K562 (cell line): ENCODE results near the gene DDAH2. TPM values are rescaled to one million over a fixed set of nuclear protein-coding genes. Genes with fewer than 3 reads are reported as not detected.

ENCODE experiments used
- ATAC-seq: fragments of 200-7000 bp; cut with Tn5 transposase; 3 replicates; pipeline ENCODE4 v1.9.1; 2020; ENCODE audit warnings: moderate library complexity
- BruUV-seq: library from RNA; stranded (reverse); fragments of 400-500 nt; replicated peaks from 2 replicates; lab custom pipeline; 2021; lab: Mats Ljungman, UMichigan
- CTCF ChIA-PET: fragments of 300-600 bp; formaldehyde crosslinking; extraction: SDS; loops from one replicate; lab custom pipeline; 2021; ENCODE audit warnings: low intra/inter-chr PET ratio; lab: Yijun Ruan, JAX
- POLR2A ChIA-PET: fragments of 300-600, 350-650 bp; sonication (Branson Sonifier 250); formaldehyde crosslinking; extraction: SDS; loops from one replicate; lab custom pipeline; 2021; ENCODE audit warnings: antibody characterized with exemption, inconsistent platforms; lab: Yijun Ruan, JAX
- DNase-seq, 4 experiments: peaks; one replicate each; pipeline versions ENCODE4 v3.0.0 to v3.0.0-alpha.2; 2011 to 2018; ENCODE audit warnings: low spot score in 3 of 4, mixed read lengths in 3 of 4; ENCODE audit errors: extremely low read depth in 1 of 4
- FAIRE-seq: peaks from 2 replicates; lab custom pipeline; 2011; peaks lifted over from hg19 to GRCh38; lab: Jason Lieb, UNC
- H2AFZ ChIP-seq: 2 replicates; pipeline ENCODE4 v1.6.0; 2011; ENCODE audit warnings: low read depth, low read length, control low read depth, inconsistent platforms
- H3K27ac ChIP-seq: fragments of 200-600 bp; 3 replicates; pipeline ENCODE4 v1.8.0; 2011; ENCODE audit warnings: low read depth, mild to moderate bottlenecking, control low read depth, inconsistent platforms, low read length, moderate library complexity, mixed read lengths; ENCODE audit errors: extremely low read depth
- H3K27me3 ChIP-seq, 2 experiments: fragments of 300-600 bp in 1 of 2; 2 replicates in 1 of 2; 3 replicates in 1 of 2; pipeline versions ENCODE4 v1.6.0 to v1.8.0; 2011; ENCODE audit warnings: inconsistent platforms in 2 of 2, low read length in 2 of 2, mild to moderate bottlenecking in 1 of 2, mixed read lengths in 1 of 2, moderate library complexity in 1 of 2; ENCODE audit not compliant: control insufficient read depth in 2 of 2, insufficient read depth in 2 of 2
- H3K36me3 ChIP-seq: fragments of 300-600 bp; 3 replicates; pipeline ENCODE4 v1.8.0; 2011; ENCODE audit warnings: mild to moderate bottlenecking, low read length, inconsistent platforms; ENCODE audit not compliant: control insufficient read depth, insufficient read depth
- H3K4me1 ChIP-seq, 2 experiments: fragments of 200-600 bp in 1 of 2; replicated peaks in 1 of 2; 2 replicates in 1 of 2; 3 replicates in 1 of 2; pipeline versions ENCODE4 v1.5.1 to v1.8.0; 2011; ENCODE audit warnings: inconsistent platforms in 2 of 2, low read length in 2 of 2, mild to moderate bottlenecking in 1 of 2, mixed read lengths in 1 of 2, moderate library complexity in 1 of 2; ENCODE audit not compliant: control insufficient read depth in 2 of 2, insufficient read depth in 2 of 2
- H3K4me2 ChIP-seq: 2 replicates; pipeline ENCODE4 v1.6.1; 2011; ENCODE audit warnings: low read length, control low read depth, inconsistent platforms, mixed read lengths; ENCODE audit not compliant: insufficient read depth
- H3K4me3 ChIP-seq: fragments of 200-600 bp; sonication (generic), shearing (Covaris generic); 2 replicates; pipeline ENCODE4 v1.5.1; 2016; ENCODE audit warnings: control low read depth, inconsistent platforms
- H3K79me2 ChIP-seq: fragments of 200-600 bp; 3 replicates; pipeline ENCODE4 v1.8.0; 2011; ENCODE audit warnings: low read length, inconsistent platforms; ENCODE audit not compliant: control insufficient read depth, insufficient read depth
- H3K9ac ChIP-seq, 2 experiments: 2 replicates each; pipeline versions ENCODE4 v1.6.0 to v1.6.1; 2011; ENCODE audit warnings: low read depth in 2 of 2, low read length in 2 of 2, control low read depth in 1 of 2, inconsistent platforms in 1 of 2, mild to moderate bottlenecking in 1 of 2, mixed read lengths in 1 of 2; ENCODE audit not compliant: insufficient read depth in 1 of 2
- H3K9me1 ChIP-seq: one replicate; pipeline ENCODE4 v1.6.0; 2011; ENCODE audit warnings: inconsistent platforms, mild to moderate bottlenecking, low read length, moderate library complexity; ENCODE audit not compliant: control insufficient read depth, insufficient read depth
- H3K9me3 ChIP-seq: replicated peaks from 2 replicates; pipeline ENCODE4 v1.5.1; 2011; ENCODE audit warnings: low read depth, low read length, inconsistent platforms; ENCODE audit not compliant: control insufficient read depth, insufficient read depth
- H4K20me1 ChIP-seq: replicated peaks from 2 replicates; pipeline ENCODE4 v1.6.1; 2011; ENCODE audit warnings: low read length, inconsistent platforms, mixed read lengths; ENCODE audit not compliant: control insufficient read depth, insufficient read depth
- CBX8 ChIP-seq: fragments of 200-600 bp; sonication (generic); IDR thresholded peaks from 2 replicates; pipeline ENCODE4 v1.6.1; 2012; ENCODE audit warnings: borderline replicate concordance, mixed run types, low read depth, mild to moderate bottlenecking, moderate library complexity, mixed read lengths, low read length, control low read depth, inconsistent platforms; ENCODE audit not compliant: poor library complexity, severe bottlenecking; ENCODE audit errors: extremely low read depth
- ESRRA ChIP-seq: fragments of 450-650 bp; IDR thresholded peaks from 2 replicates; pipeline ENCODE4 v1.6.1; 2014; ENCODE audit warnings: low read depth, mild to moderate bottlenecking, moderate library complexity, borderline replicate concordance
- GTF2F1 ChIP-seq: IDR thresholded peaks from 2 replicates; pipeline ENCODE4 v1.6.1; 2011; ENCODE audit warnings: low read depth, low read length, improper control_type of control experiment
- KAT2B ChIP-seq: IDR thresholded peaks from one replicate; pipeline ENCODE4 v1.6.1; 2012; ENCODE audit warnings: low read depth, mild to moderate bottlenecking, control low read depth, inconsistent platforms, low read length, moderate library complexity
- KLF10 ChIP-seq: fragments of 250-450 bp; sonication (Bioruptor Pico); IDR thresholded peaks from 2 replicates; pipeline ENCODE4 v1.6.1; 2021; ENCODE audit warnings: matching md5 sums
- MAZ ChIP-seq, 2 experiments: fragments of 450-650 bp in 1 of 2; sonication (generic) in 1 of 2; formaldehyde crosslinking; IDR thresholded peaks in 1 of 2; conservative IDR thresholded peaks in 1 of 2; 2 replicates each; pipeline versions ENCODE4 v1.4.0 to v1.5.0; 2020; ENCODE audit warnings: mild to moderate bottlenecking in 1 of 2, missing genetic modification reagents in 1 of 2
- MBD1 ChIP-seq: fragments of 250-450 bp; sonication (Bioruptor Pico); IDR thresholded peaks from 2 replicates; pipeline ENCODE4 v1.8.0; 2022; ENCODE audit warnings: inconsistent platforms
- NR2C2 ChIP-seq, 2 experiments: fragments of 200-800 bp in 1 of 2; sonication (Bioruptor generic) in 1 of 2; sonication (generic) in 1 of 2; formaldehyde crosslinking in 1 of 2; IDR thresholded peaks; 2 replicates each; pipeline versions ENCODE4 v1.6.1 to v1.8.0; 2016 to 2022; ENCODE audit warnings: mild to moderate bottlenecking in 1 of 2, missing compliant biosample characterization in 1 of 2, missing genetic modification characterization in 1 of 2, missing genetic modification reagents in 1 of 2
- TAF1 ChIP-seq: IDR thresholded peaks from 2 replicates; pipeline ENCODE4 v1.6.1; 2011; ENCODE audit warnings: mild to moderate bottlenecking, low read length, moderate library complexity; ENCODE audit not compliant: insufficient read depth, control insufficient read depth, severe bottlenecking; ENCODE audit errors: extremely low read depth
- TSHZ1 ChIP-seq: fragments of 250-450 bp; sonication (Bioruptor Pico); IDR thresholded peaks from 2 replicates; pipeline ENCODE4 v1.4.0; 2020; ENCODE audit warnings: mild to moderate bottlenecking, moderate library complexity
- ZNF445 ChIP-seq: fragments of 250-450 bp; sonication (Bioruptor Pico); IDR thresholded peaks from 2 replicates; pipeline ENCODE4 v1.4.0; 2020; ENCODE audit warnings: low read depth, mild to moderate bottlenecking, moderate library complexity
- ZNF717 ChIP-seq: fragments of 250-450 bp; sonication (Bioruptor Pico); IDR thresholded peaks from 2 replicates; pipeline ENCODE4 v1.5.0; 2021
- ZNF780A ChIP-seq: fragments of 250-450 bp; sonication (Bioruptor Pico); IDR thresholded peaks from 2 replicates; pipeline ENCODE4 v1.5.0; 2021; ENCODE audit warnings: mild to moderate bottlenecking
- ZSCAN32 ChIP-seq: fragments of 450-650 bp; formaldehyde crosslinking; IDR thresholded peaks from 2 replicates; pipeline ENCODE4 v1.4.0; 2020; ENCODE audit warnings: mild to moderate bottlenecking, moderate library complexity
- WGBS: fragments of 100-300 bp; shearing (Covaris generic); methylation state at CpG from one replicate; pipeline ENCODE4 v1.1.6; 2016; ENCODE audit warnings: low coverage, mixed read lengths; ENCODE audit not compliant: insufficient coverage; ENCODE audit errors: missing lambda C conversion rate; 5-methylcytosine and 5-hydroxymethylcytosine counted together
- in situ Hi-C: fragments of 300-500 bp; cut with MboI; formaldehyde crosslinking; loops from 4 replicates; pipeline ENCODE4 v1.15.0; 2018; ENCODE audit warnings: inconsistent platforms, mixed read lengths
- intact Hi-C: fragments of 100-400 bp; cut with micrococcal nuclease; formaldehyde crosslinking; loops from 2 replicates; pipeline ENCODE4 v1.14.2; 2022
- polyA plus RNA-seq, 8 experiments: library from polyadenylated mRNA; depleted of rRNA in 4 of 8; stranded (reverse) in 5 of 8; unstranded in 3 of 8; fragments of >200 nt; fragmentation: Nextera tagmentation in 2 of 8; fragmentation: Illumina TruSeq in 1 of 8; extraction: Ambion mirVana in 2 of 8; extraction: Trizol in 1 of 8; gene quantifications; 2 replicates each; pipeline versions ENCODE4 v1.2.1 to v1.2.3, GENCODE V29; 2011 to 2014; ENCODE audit warnings: inconsistent platforms in 1 of 8, missing spikeins in 1 of 8
- total RNA-seq, 7 experiments: library from RNA; depleted of rRNA in 6 of 7; stranded (reverse); fragments of >200 nt in 6 of 7; fragmentation: Illumina TruSeq in 2 of 7; extraction: Trizol in 2 of 7; gene quantifications; 2 replicates each; pipeline versions ENCODE4 v1.2.1 to v1.2.3, GENCODE V29; 2011 to 2021; ENCODE audit warnings: low replicate concordance in 1 of 7

The DDAH2 gene
- total and polyA plus RNA-seq, 9 of the 15 experiments (the other 6 are each of a cell fraction or from before 2014, with no cell fraction given) = 1.8 to 45.4 (median 21.4) TPM

- TSS peak; percentile 33 for BruUV-seq
- in situ Hi-C loops (no loop called here), intact Hi-C loops (loop anchor here (1.0 to 10.0 kb wide), 5 partner anchors 58 to 391 kb away; partner anchors contain the start of genes ATF6B, DXO and HSPA1B)
- peaks cover 50% of the 10 kb centered on the region for H3K36me3 ChIP-seq
- POLR2A ChIA-PET = interaction anchor here (0.6 to 13.1 kb wide), 37 partner anchors 12 to 1234 kb away, joined by 3 to 236 read pairs (median 5); partner anchors contain the start of genes ABHD16A, BAG6, C6orf47 and CSNK2B
- H3K9ac ChIP-seq = peak overlapping the region; percentile 86 to 99; a peak in 3 of 4 replicates
- H2AFZ ChIP-seq = peak overlapping the region; percentile 73
- WGBS = 4% methylated on average over 6 of the region's 6 CpGs
- FAIRE-seq = peak; percentile 99
- no peaks in the 10 kb centered on the region for H3K9me1 ChIP-seq
- peaks cover 24% of the 10 kb centered on the region for H4K20me1 ChIP-seq
- DNase-seq = peak; percentile 72 to 98 (median 83)
- no peaks in the 10 kb centered on the region for H3K9me3 ChIP-seq
- CTCF ChIA-PET = no interaction called here
- ATAC-seq = peak; percentile 42
- H3K27ac ChIP-seq = peak overlapping the region; percentile 95
- H3K27me3 ChIP-seq = no peaks in the 10 kb centered on the region
- H3K4me1 ChIP-seq = peaks cover 53 to 64% of the 10 kb centered on the region in 2 experiments
- H3K4me3 ChIP-seq = peak overlapping the region; percentile 28
- H3K4me2 ChIP-seq = peak overlapping the region; percentile 85
- H3K79me2 ChIP-seq = peaks cover 85% of the 10 kb centered on the region
- TF ChIP-seq CBX8 (no peak), ZSCAN32 (CRISPR knock-in tag) (no peak), KAT2B (no peak), ZNF445 (CRISPR knock-in tag) (no peak; the same call in 1 of the 2 replicates), ZNF780A (CRISPR knock-in tag) (no peak), GTF2F1 (peak; percentile 90; the same call in 1 of the 2 replicates), MAZ (CRISPR knock-in tag; conservative IDR thresholded peaks at IDR 0.05 in 1 of 2, IDR thresholded peaks at IDR 0.05 in 1 of 2) (peak; percentile 64 to 91), ZNF717 (CRISPR knock-in tag) (no peak), ESRRA (no peak), TSHZ1 (no peak), TAF1 (no peak), NR2C2 (CRISPR knock-in tag; IDR thresholded peaks at IDR 0.05) (0 out of 2 replicates have a peak, but pooled peaks have one; percentile 38), NR2C2 (tag; IDR thresholded peaks at IDR 0.05) (no peak), KLF10 (0 out of 2 replicates have a peak, but pooled peaks have one; percentile 61), MBD1 (CRISPR knock-in tag) (no peak)
Measured at GRCh38 chr6:31737991-31738979, 9.2 kb upstream of the DDAH2 start.
